Measurements from ENCODE around the gene MS4A7. TPM values are rescaled to one million over a fixed set of nuclear protein-coding genes. Genes with fewer than 3 reads are reported as not detected.

MS4A7 gene
- polyA plus RNA-seq, 1 of the 3 experiments (the other 2 are of a cell fraction), result not detected

DNA sequence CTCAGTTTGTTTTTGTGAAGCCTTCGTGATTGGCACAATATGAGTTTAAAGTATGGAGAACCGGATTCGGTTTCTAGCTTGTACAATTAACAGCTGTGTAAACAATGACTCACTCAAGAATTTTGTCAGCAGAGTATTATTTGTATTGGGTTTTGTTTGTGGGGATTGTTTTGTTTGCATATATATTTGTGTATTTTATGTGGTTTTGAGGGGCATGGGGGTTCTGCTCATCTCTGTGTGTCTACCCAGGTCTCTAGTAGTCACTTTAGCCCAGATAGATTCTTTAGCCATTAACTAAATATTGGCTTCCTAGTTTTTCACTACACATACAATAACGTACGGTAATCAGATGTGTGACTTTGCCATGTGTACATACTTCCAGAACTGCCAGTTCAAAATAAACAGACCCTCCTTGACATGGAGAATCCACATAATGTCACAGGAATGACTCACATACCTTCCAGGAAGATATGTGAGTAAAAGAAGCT is 7.5 kb upstream of the MS4A7 start:
- ChIA-PET CTCF (no interaction called here), POLR2A (no interaction called here)
- DNase-seq, result no peak
- H3K4me2 ChIP-seq, result no peak overlapping the region
- no peaks in the 10 kb centered on the region for H3K4me1 ChIP-seq (ENCODE audit: control insufficient read depth in 1 of 2, insufficient read depth in 2 of 2, low read depth in 1 of 2, low read length in 1 of 2)
- no peak overlapping the region for H3K9ac ChIP-seq
- no peaks in the 10 kb centered on the region for H3K9me3 ChIP-seq
- H3K79me2 ChIP-seq (ENCODE audit: insufficient read depth), result no peaks in the 10 kb centered on the region
- no peaks in the 10 kb centered on the region for H3K36me3 ChIP-seq (replicated peaks in 1 of 2; ENCODE audit: control insufficient read depth in 1 of 2, insufficient read depth in 2 of 2, low read length in 1 of 2)
- H3K9me2 ChIP-seq, result no peaks in the 10 kb centered on the region
- no peaks in the 10 kb centered on the region for H3F3A ChIP-seq (replicated peaks; ENCODE audit: insufficient read depth)
- H4K20me1 ChIP-seq (ENCODE audit: insufficient read depth), result no peaks in the 10 kb centered on the region
- WGBS (ENCODE audit: low lambda C conversion rate), result 0% methylated on average over 5 of the region's 5 CpGs
- no peak overlapping the region for H2AFZ ChIP-seq (ENCODE audit: low read depth)
- H3K4me3 ChIP-seq (ENCODE audit: low read depth in 2 of 2, low read length in 1 of 2), result no peak overlapping the region
- peaks cover 10% of the 10 kb centered on the region; the same call in 1 of the 2 replicates for H3K27me3 ChIP-seq (ENCODE audit: insufficient read depth)
- no peak overlapping the region for H3K27ac ChIP-seq (ENCODE audit: low read depth in 2 of 2, low read length in 1 of 2)
- no peak for TF ChIP-seq MXI1 (IDR thresholded peaks at IDR 0.05; ENCODE audit: low read depth, low read length)
- TF ChIP-seq, protein P1, sequence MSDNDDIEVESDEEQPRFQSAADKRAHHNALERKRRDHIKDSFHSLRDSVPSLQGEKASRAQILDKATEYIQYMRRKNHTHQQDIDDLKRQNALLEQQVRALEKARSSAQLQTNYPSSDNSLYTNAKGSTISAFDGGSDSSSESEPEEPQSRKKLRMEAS (IDR thresholded peaks at IDR 0.05; ENCODE audit: low read depth), result no peak
- no peak for TF ChIP-seq RXRA (IDR thresholded peaks at IDR 0.05; ENCODE audit: borderline replicate concordance, low read depth)
- TF ChIP-seq EP300 (IDR thresholded peaks at IDR 0.05; ENCODE audit: borderline replicate concordance in 1 of 2, low read depth in 1 of 2, low read length in 1 of 2), result no peak
- TF ChIP-seq POLR2AphosphoS5 (IDR thresholded peaks at IDR 0.05; ENCODE audit: low read depth, low read length), result no peak
- TF ChIP-seq GABPA (IDR thresholded peaks at IDR 0.05; ENCODE audit: low read depth), result no peak
- TF ChIP-seq USF1 (IDR thresholded peaks at IDR 0.05; ENCODE audit: borderline replicate concordance, low read depth), result no peak
- TF ChIP-seq FOXM1 (IDR thresholded peaks at IDR 0.05; ENCODE audit: low read depth), result no peak
- TF ChIP-seq TEAD4 (IDR thresholded peaks at IDR 0.05; ENCODE audit: borderline replicate concordance, insufficient read depth), result no peak
- TF ChIP-seq RFX5 (IDR thresholded peaks at IDR 0.05; ENCODE audit: low read length), result no peak
- TF ChIP-seq EZH2phosphoT487 (IDR thresholded peaks at IDR 0.05; ENCODE audit: borderline replicate concordance, low read depth), result no peak
- TF ChIP-seq CHD2 (IDR thresholded peaks at IDR 0.05; ENCODE audit: low read length, partially characterized antibody), result no peak
- TF ChIP-seq TAF1 (IDR thresholded peaks at IDR 0.05; ENCODE audit: borderline replicate concordance, low read depth, low read length), result no peak
- no peak for TF ChIP-seq RCOR1 (IDR thresholded peaks at IDR 0.05; ENCODE audit: low read length)
- no peak for TF ChIP-seq ZBTB33 (IDR thresholded peaks at IDR 0.05; ENCODE audit: borderline replicate concordance, low read depth)
- TF ChIP-seq REST (IDR thresholded peaks at IDR 0.05; ENCODE audit: low read depth, low read length), result no peak
- no peak for TF ChIP-seq IRF3 (IDR thresholded peaks at IDR 0.05; ENCODE audit: low read depth, low read length)
- no peak for TF ChIP-seq ELF1 (IDR thresholded peaks at IDR 0.05)
- TF ChIP-seq SMC3 (IDR thresholded peaks at IDR 0.05; ENCODE audit: low read depth, low read length), result no peak
